Liver (tissue), 9 donors: ENCODE results near the gene CMBL. TPM values are rescaled to one million over a fixed set of nuclear protein-coding genes. Genes with fewer than 3 reads are reported as not detected.

ENCODE experiments used
- DNase-seq: peaks from one replicate; pipeline ENCODE4 v3.0.0-alpha.2; 2017; ENCODE audit warnings: low spot score
- H3K27ac ChIP-seq, 2 donors: one replicate each; pipeline ENCODE4 v1.7.0; 2013; ENCODE audit warnings: inconsistent platforms in 2 of 2, low read length in 2 of 2, control low read depth in 1 of 2, low read depth in 1 of 2, mild to moderate bottlenecking in 1 of 2
- H3K27me3 ChIP-seq, 4 donors: one replicate each; pipeline versions ENCODE4 v1.6.1 to v1.7.0; 2013; ENCODE audit warnings: low read length in 3 of 4, inconsistent platforms in 1 of 4, mild to moderate bottlenecking in 1 of 4, moderate library complexity in 1 of 4; ENCODE audit not compliant: control insufficient read depth in 4 of 4, insufficient read depth in 4 of 4
- H3K36me3 ChIP-seq, 4 donors: one replicate each; pipeline versions ENCODE4 v1.6.1 to v1.7.0; 2013; ENCODE audit warnings: low read length in 3 of 4, mild to moderate bottlenecking in 3 of 4, low read depth in 1 of 4, moderate library complexity in 1 of 4; ENCODE audit not compliant: control insufficient read depth in 4 of 4, insufficient read depth in 3 of 4
- H3K4me1 ChIP-seq, 4 donors: one replicate each; pipeline versions ENCODE4 v1.6.1 to v1.7.0; 2013; ENCODE audit warnings: low read length in 3 of 4, mild to moderate bottlenecking in 3 of 4, moderate library complexity in 1 of 4; ENCODE audit not compliant: control insufficient read depth in 4 of 4, insufficient read depth in 4 of 4
- H3K4me3 ChIP-seq, 3 donors: one replicate each; pipeline versions ENCODE4 v1.6.1 to v1.7.0; 2013; ENCODE audit warnings: low read length in 3 of 3, control low read depth in 1 of 3, low read depth in 1 of 3, mild to moderate bottlenecking in 1 of 3
- H3K9ac ChIP-seq, 2 donors: one replicate each; pipeline ENCODE4 v1.7.0; 2013; ENCODE audit warnings: low read length in 2 of 2, mild to moderate bottlenecking in 2 of 2, moderate library complexity in 2 of 2, control low read depth in 1 of 2, low read depth in 1 of 2
- H3K9me3 ChIP-seq, 4 donors: one replicate each; pipeline versions ENCODE4 v1.6.1 to v1.7.0; 2013; ENCODE audit warnings: low read length in 3 of 4; ENCODE audit not compliant: control insufficient read depth in 4 of 4
- EGR1 ChIP-seq, 2 donors: IDR thresholded peaks; 2 replicates each; pipeline ENCODE4 v1.6.1; 2016 to 2018; ENCODE audit warnings: antibody characterized with exemption in 2 of 2, low read depth in 2 of 2
- FOXA1 ChIP-seq: IDR thresholded peaks from 2 replicates; pipeline ENCODE4 v1.6.1; 2016; ENCODE audit warnings: antibody characterized with exemption
- FOXA2 ChIP-seq: IDR thresholded peaks from 2 replicates; pipeline ENCODE4 v1.6.1; 2016; ENCODE audit warnings: antibody characterized with exemption
- GABPA ChIP-seq, 2 donors: IDR thresholded peaks in 1 of 2; conservative IDR thresholded peaks in 1 of 2; 2 replicates each; pipeline ENCODE4 v1.6.1; 2016; ENCODE audit warnings: antibody characterized with exemption in 2 of 2, mild to moderate bottlenecking in 1 of 2, moderate library complexity in 1 of 2
- HNF4A ChIP-seq, 2 donors: conservative IDR thresholded peaks; 2 replicates each; pipeline ENCODE4 v1.6.1; 2016; ENCODE audit warnings: antibody characterized with exemption in 2 of 2, mild to moderate bottlenecking in 2 of 2
- HNF4G ChIP-seq: IDR thresholded peaks from 2 replicates; pipeline ENCODE4 v1.6.1; 2016; ENCODE audit warnings: antibody characterized with exemption
- JUND ChIP-seq, 2 donors: IDR thresholded peaks; 2 replicates each; pipeline ENCODE4 v1.6.1; 2016; ENCODE audit warnings: antibody characterized with exemption in 2 of 2
- NR2F2 ChIP-seq: IDR thresholded peaks from 2 replicates; pipeline ENCODE4 v1.6.1; 2016; ENCODE audit warnings: antibody characterized with exemption
- RAD21 ChIP-seq, 2 donors: IDR thresholded peaks; 2 replicates each; pipeline ENCODE4 v1.6.1; 2016; ENCODE audit warnings: antibody characterized with exemption in 2 of 2, mild to moderate bottlenecking in 2 of 2
- RXRA ChIP-seq, 2 donors: IDR thresholded peaks; 2 replicates each; pipeline ENCODE4 v1.6.1; 2017 to 2018; ENCODE audit warnings: antibody characterized with exemption in 2 of 2, mild to moderate bottlenecking in 1 of 2
- SP1 ChIP-seq: IDR thresholded peaks from 2 replicates; pipeline ENCODE4 v1.6.1; 2018; ENCODE audit warnings: antibody characterized with exemption, mild to moderate bottlenecking
- TAF1 ChIP-seq: conservative IDR thresholded peaks from 2 replicates; pipeline ENCODE4 v1.6.1; 2016; ENCODE audit warnings: antibody characterized with exemption, mild to moderate bottlenecking
- YY1 ChIP-seq: IDR thresholded peaks from 2 replicates; pipeline ENCODE4 v1.6.1; 2016; ENCODE audit warnings: antibody characterized with exemption, mild to moderate bottlenecking
- WGBS: extraction: QIAGEN DNeasy Blood & Tissue Kit; methylation state at CpG from one replicate; pipeline ENCODE4 v1.1.7; 2013; 5-methylcytosine and 5-hydroxymethylcytosine counted together
- polyA plus RNA-seq, 2 donors: library from polyadenylated mRNA; stranded (reverse) in 1 of 2; unstranded in 1 of 2; fragments of 200-250 nt in 1 of 2; fragments of >200 nt in 1 of 2; fragmentation: Nextera tagmentation in 1 of 2; extraction: Ambion mirVana in 1 of 2; gene quantifications; one replicate each; pipeline versions ENCODE4 v1.2.1 to v1.2.3, GENCODE V29; 2013 to 2015
- total RNA-seq, 2 donors: library from RNA; depleted of rRNA; stranded (reverse); fragments of >200 nt; gene quantifications; one replicate each; pipeline ENCODE4 v1.2.3, GENCODE V29; 2014
- TF ChIP-seq, protein P1 (sequence below): IDR thresholded peaks from 2 replicates; pipeline ENCODE4 v1.6.1; 2016; ENCODE audit warnings: antibody characterized with exemption
- TF ChIP-seq, protein P2 (sequence below): IDR thresholded peaks from 2 replicates; pipeline ENCODE4 v1.6.1; 2016; ENCODE audit warnings: antibody characterized with exemption
- TF ChIP-seq, protein P3 (sequence below): IDR thresholded peaks from 2 replicates; pipeline ENCODE4 v1.6.1; 2016; ENCODE audit warnings: antibody characterized with exemption
- TF ChIP-seq, protein P4 (sequence below): IDR thresholded peaks from 2 replicates; pipeline ENCODE4 v1.6.1; 2016; ENCODE audit warnings: antibody characterized with exemption, mild to moderate bottlenecking
- TF ChIP-seq, protein P5 (sequence below): fragments of 150-350 bp; IDR thresholded peaks from 2 replicates; pipeline ENCODE4 v1.5.1; 2017; ENCODE audit warnings: improper control_type of control experiment, low read depth, low read length; ENCODE audit not compliant: missing input control
- donor health status: healthy.
- donor health status: healthy.
- donor health status: healthy.
- donor health status: healthy.
- donor health status: healthy.

CMBL gene
- total and polyA plus RNA-seq, 4 donors = 6.8 to 56.1 (median 41.7) TPM

DNA sequence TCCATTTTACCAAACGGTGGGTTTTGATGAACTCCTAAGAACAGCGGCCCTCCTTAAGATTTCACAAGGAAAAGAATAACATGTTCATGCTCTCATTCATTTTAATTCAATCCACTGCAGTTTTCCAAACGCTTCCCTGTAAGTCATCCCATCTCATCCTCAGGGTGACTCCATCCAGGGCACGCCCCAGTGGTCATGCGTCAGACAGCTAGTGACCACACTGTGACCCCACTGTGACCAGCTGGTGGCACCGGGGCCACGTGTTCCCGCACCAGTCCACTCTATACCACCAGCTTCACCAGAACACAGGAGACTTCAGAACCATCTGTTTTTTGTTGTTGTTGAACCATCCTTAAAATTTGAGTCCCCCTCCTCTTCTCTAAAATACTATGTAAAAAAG is 72.4 kb downstream of the CMBL start:
- Histone ChIP-seq H3K9ac (no peak overlapping the region), H3K36me3 (peaks cover 3 to 16% (median 11%) of the 10 kb centered on the region in 4 donors), H3K27me3 (no peaks in the 10 kb centered on the region), H3K9me3 (no peaks in the 10 kb centered on the region), H3K27ac (no peak overlapping the region), H3K4me1 (no peaks in the 10 kb centered on the region), H3K4me3 (no peak overlapping the region)
- TF ChIP-seq, protein P1, sequence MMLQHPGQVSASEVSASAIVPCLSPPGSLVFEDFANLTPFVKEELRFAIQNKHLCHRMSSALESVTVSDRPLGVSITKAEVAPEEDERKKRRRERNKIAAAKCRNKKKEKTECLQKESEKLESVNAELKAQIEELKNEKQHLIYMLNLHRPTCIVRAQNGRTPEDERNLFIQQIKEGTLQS = no peak
- TF ChIP-seq RXRA (IDR thresholded peaks at IDR 0.05) (no peak), YY1 (no peak), HNF4A (conservative IDR thresholded peaks at IDR 0.05) (no peak)
- WGBS = 89% methylated on average over 8 of the region's 8 CpGs
- no peak for DNase-seq

DNA sequence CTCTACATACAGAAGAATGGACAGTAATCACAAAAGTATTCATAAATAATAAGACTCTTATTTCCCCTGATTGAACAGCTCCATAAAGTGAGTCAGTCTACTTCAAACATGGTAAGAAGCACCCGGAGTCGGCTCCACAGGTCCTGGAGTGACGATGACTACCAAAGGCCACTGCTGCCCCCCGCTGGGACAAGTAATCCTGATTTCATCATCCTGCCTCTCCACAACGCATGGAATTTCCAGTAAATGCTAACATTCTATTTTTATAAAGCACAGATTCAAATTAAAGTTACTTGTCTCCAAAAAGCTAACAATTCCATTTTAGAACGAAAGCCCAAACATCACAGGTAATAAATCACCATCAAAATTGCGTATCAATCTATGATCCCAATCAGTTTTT is 74.2 kb downstream of the CMBL start:
- Histone ChIP-seq H3K4me3 (no peak overlapping the region), H3K4me1 (no peaks in the 10 kb centered on the region), H3K36me3 (peaks cover 3 to 17% (median 9%) of the 10 kb centered on the region in 4 donors), H3K27me3 (no peaks in the 10 kb centered on the region), H3K9ac (no peak overlapping the region), H3K9me3 (no peaks in the 10 kb centered on the region), H3K27ac (no peak overlapping the region)
- peak; percentile 16 to 36 for TF ChIP-seq RAD21 (IDR thresholded peaks at IDR 0.05)
- TF ChIP-seq, protein P2, sequence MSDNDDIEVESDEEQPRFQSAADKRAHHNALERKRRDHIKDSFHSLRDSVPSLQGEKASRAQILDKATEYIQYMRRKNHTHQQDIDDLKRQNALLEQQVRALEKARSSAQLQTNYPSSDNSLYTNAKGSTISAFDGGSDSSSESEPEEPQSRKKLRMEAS = no peak
- no peak for DNase-seq
- 79% methylated on average over 7 of the region's 7 CpGs for WGBS

DNA sequence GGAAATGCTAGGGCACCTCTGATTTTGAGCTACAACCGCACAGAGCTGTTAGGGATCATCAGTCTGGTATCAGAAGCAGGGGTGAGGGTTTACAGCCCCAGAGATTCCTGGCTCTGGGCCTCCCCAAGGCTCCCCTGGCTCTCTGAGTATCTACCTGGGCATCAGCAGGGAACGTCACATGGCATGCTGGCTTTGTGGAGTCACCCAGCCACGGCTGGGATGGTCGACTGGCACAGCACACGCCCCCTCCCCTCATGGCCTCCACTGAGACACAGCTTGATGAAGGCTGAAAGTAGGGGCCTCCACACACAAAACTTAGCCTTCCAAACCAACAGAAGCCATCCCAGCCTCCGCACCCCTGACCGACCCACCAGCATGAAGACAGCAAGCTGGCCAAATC is 74.7 kb downstream of the CMBL start:
- no peaks in the 10 kb centered on the region for H3K9me3 ChIP-seq
- 87% methylated on average over 7 of the region's 7 CpGs for WGBS
- TF ChIP-seq, protein P3, sequence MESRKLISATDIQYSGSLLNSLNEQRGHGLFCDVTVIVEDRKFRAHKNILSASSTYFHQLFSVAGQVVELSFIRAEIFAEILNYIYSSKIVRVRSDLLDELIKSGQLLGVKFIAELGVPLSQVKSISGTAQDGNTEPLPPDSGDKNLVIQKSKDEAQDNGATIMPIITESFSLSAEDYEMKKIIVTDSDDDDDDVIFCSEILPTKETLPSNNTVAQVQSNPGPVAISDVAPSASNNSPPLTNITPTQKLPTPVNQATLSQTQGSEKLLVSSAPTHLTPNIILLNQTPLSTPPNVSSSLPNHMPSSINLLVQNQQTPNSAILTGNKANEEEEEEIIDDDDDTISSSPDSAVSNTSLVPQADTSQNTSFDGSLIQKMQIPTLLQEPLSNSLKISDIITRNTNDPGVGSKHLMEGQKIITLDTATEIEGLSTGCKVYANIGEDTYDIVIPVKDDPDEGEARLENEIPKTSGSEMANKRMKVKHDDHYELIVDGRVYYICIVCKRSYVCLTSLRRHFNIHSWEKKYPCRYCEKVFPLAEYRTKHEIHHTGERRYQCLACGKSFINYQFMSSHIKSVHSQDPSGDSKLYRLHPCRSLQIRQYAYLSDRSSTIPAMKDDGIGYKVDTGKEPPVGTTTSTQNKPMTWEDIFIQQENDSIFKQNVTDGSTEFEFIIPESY = no peak
- TF ChIP-seq, protein P4, sequence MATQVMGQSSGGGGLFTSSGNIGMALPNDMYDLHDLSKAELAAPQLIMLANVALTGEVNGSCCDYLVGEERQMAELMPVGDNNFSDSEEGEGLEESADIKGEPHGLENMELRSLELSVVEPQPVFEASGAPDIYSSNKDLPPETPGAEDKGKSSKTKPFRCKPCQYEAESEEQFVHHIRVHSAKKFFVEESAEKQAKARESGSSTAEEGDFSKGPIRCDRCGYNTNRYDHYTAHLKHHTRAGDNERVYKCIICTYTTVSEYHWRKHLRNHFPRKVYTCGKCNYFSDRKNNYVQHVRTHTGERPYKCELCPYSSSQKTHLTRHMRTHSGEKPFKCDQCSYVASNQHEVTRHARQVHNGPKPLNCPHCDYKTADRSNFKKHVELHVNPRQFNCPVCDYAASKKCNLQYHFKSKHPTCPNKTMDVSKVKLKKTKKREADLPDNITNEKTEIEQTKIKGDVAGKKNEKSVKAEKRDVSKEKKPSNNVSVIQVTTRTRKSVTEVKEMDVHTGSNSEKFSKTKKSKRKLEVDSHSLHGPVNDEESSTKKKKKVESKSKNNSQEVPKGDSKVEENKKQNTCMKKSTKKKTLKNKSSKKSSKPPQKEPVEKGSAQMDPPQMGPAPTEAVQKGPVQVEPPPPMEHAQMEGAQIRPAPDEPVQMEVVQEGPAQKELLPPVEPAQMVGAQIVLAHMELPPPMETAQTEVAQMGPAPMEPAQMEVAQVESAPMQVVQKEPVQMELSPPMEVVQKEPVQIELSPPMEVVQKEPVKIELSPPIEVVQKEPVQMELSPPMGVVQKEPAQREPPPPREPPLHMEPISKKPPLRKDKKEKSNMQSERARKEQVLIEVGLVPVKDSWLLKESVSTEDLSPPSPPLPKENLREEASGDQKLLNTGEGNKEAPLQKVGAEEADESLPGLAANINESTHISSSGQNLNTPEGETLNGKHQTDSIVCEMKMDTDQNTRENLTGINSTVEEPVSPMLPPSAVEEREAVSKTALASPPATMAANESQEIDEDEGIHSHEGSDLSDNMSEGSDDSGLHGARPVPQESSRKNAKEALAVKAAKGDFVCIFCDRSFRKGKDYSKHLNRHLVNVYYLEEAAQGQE = no peak
- TF ChIP-seq TAF1 = no peak
- no peak for TF ChIP-seq FOXA2
- TF ChIP-seq RXRA (IDR thresholded peaks at IDR 0.05) = no peak
- TF ChIP-seq GABPA (IDR thresholded peaks at IDR 0.05 in 1 of 2, conservative IDR thresholded peaks at IDR 0.05 in 1 of 2) = no peak
- TF ChIP-seq SP1 = no peak
- TF ChIP-seq EGR1 (IDR thresholded peaks at IDR 0.05; ENCODE audit: low read depth in 2 of 2) = no peak
- TF ChIP-seq YY1 = no peak
- no peak for TF ChIP-seq NR2F2
- no peak for TF ChIP-seq JUND (IDR thresholded peaks at IDR 0.05)
- TF ChIP-seq, protein P5, sequence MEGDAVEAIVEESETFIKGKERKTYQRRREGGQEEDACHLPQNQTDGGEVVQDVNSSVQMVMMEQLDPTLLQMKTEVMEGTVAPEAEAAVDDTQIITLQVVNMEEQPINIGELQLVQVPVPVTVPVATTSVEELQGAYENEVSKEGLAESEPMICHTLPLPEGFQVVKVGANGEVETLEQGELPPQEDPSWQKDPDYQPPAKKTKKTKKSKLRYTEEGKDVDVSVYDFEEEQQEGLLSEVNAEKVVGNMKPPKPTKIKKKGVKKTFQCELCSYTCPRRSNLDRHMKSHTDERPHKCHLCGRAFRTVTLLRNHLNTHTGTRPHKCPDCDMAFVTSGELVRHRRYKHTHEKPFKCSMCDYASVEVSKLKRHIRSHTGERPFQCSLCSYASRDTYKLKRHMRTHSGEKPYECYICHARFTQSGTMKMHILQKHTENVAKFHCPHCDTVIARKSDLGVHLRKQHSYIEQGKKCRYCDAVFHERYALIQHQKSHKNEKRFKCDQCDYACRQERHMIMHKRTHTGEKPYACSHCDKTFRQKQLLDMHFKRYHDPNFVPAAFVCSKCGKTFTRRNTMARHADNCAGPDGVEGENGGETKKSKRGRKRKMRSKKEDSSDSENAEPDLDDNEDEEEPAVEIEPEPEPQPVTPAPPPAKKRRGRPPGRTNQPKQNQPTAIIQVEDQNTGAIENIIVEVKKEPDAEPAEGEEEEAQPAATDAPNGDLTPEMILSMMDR = no peak
- no peak for TF ChIP-seq HNF4G
- TF ChIP-seq RAD21 (IDR thresholded peaks at IDR 0.05) = no peak
- no peak for TF ChIP-seq FOXA1
- TF ChIP-seq, protein P2 = no peak
- no peaks in the 10 kb centered on the region for H3K27me3 ChIP-seq
- H3K4me3 ChIP-seq = no peak overlapping the region
- no peak overlapping the region for H3K27ac ChIP-seq
- no peak overlapping the region for H3K9ac ChIP-seq
- no peak for DNase-seq
- peaks cover 3 to 17% (median 7%) of the 10 kb centered on the region in 4 donors for H3K36me3 ChIP-seq
- no peaks in the 10 kb centered on the region for H3K4me1 ChIP-seq
